Activated gamma-delta T cell treated with Interleukin-2 at 50 U/mL for 16 hours (primary cell): ENCODE measurements around the gene FAM227A.

Source experiments
- DNase-seq: peaks from one replicate; pipeline ENCODE4 v3.0.0-alpha.2; 2020

Gene FAM227A

GRCh38 chr22:38531251-38531938 lies 124.8 kb downstream of the FAM227A start:
- DNase-seq, result no peak
